GM18868 (cell line): ENCODE measurements around the gene REPS2.
"Not testable (repeated sequence)": the region's sequence is repeated elsewhere in the genome, so short reads cannot be mapped to it uniquely, and the experiment has no call there.

ENCODE experiments used
- ATAC-seq: cut with Tn5 transposase; IDR thresholded peaks from one replicate; pipeline ENCODE4 v1.9.1; 2021; ENCODE audit warnings: mild to moderate bottlenecking, moderate library complexity; ENCODE audit not compliant: unreplicated experiment

REPS2 gene

GRCh38 chrX:16962661-16963060 lies 16.2 kb downstream of the REPS2 start:
- not testable (repeated sequence) for ATAC-seq

DNA sequence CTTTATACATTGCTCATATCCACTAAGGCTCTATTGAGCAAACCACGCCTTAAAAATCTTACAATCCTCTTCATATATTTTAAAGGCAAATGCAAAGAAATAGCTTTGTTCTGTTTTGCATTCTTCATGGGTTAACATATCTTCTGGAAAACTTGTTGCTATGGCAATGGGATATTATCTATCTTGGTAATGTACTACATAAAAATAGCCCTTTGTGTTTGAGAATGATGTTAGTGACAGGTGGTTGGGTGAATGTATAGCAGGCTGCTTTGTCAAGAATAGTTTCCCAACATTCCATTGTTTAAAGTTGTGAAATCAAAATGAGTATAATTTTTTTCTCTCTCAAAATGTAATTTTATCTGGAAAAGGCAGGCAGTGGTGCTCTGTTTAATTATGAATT lies 16.8 kb downstream of the REPS2 start:
- no peak for ATAC-seq

DNA sequence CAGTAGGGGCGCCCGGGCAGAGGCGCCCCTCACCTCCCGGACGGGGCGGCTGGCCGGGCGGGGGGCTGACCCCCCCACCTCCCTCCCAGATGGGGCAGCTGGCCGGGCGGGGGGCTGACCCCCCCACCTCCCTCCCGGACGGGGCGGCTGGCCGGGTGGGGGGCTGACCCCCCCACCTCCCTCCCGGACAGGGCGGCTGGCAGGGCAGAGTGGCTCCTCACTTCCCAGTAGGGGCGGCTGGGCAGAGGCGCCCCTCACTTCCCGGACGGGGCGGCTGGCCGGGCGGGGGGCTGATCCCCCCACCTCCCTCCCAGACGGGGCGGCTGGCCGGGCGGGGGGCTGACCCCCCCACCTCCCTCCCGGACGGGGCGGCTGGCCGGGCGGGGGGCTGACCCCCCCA lies 18.5 kb downstream of the REPS2 start:
- ATAC-seq, result not testable (repeated sequence)

DNA sequence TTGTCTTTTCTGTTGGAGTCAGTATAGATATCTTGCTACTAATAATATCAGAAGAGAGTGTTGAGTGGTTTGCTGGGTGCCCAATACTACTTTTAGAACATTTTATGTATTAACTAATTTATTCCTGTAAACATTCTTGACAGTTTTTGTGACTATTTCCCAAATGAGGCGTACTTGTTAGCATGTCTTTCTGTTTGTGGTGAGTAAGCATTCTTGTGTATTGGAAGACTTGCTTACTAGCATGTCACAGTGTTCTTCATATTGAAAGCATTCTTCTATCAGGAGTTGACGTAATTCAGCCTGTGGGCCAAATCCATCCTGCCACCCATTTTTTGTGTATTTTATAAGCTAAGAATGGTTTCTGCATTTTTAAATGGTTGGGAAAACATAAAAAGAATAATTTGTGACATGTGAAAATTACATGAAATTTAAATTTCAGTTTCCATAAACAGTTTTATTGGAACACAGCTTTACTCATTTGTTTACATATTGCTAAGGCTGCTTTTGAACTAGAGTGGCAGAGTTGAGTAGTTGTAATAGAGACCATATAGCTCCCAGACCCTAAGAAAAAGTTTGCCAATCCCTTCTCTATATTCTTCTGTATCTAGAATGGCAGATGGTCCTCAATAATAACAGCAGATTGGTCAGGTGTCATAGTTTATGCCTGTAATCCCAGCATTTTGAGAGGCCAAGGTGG lies 20.4 kb downstream of the REPS2 start:
- no peak for ATAC-seq

GRCh38 chrX:16968753-16969152 lies 22.3 kb downstream of the REPS2 start:
- ATAC-seq, result not testable (repeated sequence)

DNA sequence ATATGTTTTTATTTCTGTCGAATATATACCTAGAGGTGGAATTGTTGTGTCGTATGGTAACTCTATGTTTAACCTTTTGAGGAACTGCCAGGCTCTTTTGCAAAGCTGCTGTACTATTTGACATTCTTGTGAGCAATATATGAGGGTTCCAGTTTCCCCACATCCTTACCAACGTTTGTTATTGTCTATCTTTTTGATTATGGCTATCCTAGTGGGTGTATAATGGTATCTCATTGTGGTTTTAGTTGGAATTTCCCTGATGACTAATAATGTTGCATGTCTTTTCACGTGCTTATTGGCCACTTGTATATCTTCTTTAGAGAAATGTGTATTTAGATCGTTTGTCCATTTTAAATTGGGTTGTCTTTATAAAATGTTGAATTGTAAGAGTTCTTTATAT lies 24.5 kb downstream of the REPS2 start:
- no peak for ATAC-seq

DNA sequence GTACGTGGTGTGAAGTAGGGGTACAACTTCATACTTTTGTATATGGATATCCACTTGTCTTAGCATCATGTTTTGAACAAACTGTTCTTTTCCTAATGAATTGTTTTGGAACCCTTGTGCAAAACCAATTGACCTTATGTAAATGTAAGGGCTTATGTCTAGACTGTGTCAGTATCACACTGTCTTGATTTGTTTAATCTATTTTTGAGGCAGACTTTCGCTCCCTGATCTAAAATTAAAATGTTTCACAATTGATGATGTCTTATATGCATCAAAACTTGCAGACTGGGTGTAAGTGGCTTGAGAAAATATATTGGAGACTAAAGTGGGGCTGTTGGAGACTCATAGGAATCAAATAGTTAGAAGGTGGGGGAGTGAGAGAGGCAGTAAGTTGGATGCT lies 25.2 kb downstream of the REPS2 start:
- ATAC-seq, result no peak

DNA sequence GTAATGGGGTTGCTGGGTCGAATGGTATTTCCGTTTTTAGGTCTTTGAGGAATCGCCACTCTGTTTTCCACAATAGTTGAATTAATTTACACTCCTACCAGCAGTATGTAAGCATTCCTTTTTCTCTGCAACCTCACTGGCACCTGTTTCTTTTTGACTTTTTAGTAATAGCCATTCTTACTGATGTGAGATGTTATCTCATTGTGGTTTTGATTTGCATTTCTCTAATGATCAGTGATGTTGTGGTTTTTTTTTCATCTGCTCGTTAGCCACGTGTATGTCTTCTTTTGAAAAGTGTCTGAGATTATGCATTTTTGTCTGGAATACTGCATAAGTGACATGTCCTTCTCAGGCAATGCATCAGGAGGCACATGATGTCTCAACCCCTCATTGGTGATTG lies 28.8 kb downstream of the REPS2 start:
- no peak for ATAC-seq

DNA sequence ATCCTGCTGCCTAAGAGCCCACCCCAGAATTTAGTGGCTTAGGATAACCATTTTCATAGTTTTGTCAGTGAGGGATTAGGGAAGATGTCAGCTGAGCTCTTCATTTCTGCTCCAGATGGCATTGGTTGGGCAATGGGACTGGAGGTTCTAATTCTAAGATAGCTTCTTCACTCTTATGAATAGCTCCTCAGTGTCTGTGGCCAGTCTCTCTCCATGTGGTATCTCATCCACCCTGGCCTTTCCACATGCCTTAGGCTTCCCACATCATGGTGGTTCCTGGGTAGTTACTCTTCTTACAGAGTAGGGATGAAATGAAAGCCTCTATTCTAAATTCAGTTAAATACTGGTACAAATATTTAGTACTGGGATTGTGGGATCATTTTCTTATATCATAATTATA lies 31.3 kb downstream of the REPS2 start:
- ATAC-seq, result no peak

GRCh38 chrX:16978193-16978984 lies 31.9 kb downstream of the REPS2 start:
- ATAC-seq, result no peak

- ATAC-seq, result no peak
Observed at GRCh38 chrX:16979226-16979625, 32.8 kb downstream of the REPS2 start.

- no peak for ATAC-seq
Observed at GRCh38 chrX:16981209-16981608, 34.8 kb downstream of the REPS2 start.

GRCh38 chrX:16981980-16982379 lies 35.5 kb downstream of the REPS2 start:
- no peak for ATAC-seq

DNA sequence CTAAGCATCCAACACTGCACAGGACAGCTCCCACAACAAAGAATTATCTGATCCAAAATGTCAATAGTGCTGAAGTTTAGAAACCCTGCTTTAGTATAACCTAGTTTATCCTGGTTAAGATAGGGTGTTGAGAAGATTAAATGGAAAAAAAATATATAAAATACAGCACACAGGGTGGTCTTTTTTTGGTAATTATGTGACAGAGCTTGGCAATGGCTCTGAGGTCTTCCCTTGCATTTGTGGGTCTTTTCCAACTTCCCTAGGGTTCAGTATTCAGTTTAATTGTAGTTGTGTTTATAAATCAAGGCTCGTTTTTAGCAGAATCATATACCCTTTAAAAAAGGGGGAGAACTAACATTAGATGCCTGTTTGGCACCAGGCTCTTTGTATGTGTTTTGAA lies 36.6 kb downstream of the REPS2 start:
- ATAC-seq, result no peak

GRCh38 chrX:16985286-16985685 lies 38.8 kb downstream of the REPS2 start:
- ATAC-seq, result no peak

DNA sequence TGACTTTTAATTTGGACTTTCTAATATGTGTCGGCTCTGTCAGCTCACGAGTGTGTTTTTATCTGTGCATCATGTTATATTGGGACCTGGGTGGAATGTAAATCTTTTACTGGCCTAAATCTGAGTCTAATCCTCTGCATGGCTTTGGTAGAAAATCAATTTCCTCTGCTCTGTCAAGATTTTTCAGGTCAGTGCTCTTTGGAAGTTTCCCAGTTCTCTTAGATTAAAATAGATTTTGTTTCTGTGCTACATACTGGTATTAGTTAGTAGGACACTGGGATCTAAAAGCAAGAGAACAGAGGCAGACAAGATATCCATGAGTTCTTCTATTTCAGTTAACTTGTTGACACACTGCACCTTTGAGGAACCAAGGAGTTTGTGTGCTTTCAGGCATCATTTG lies 39.7 kb downstream of the REPS2 start:
- no peak for ATAC-seq

- ATAC-seq, result no peak
Observed at GRCh38 chrX:16989750-16990149, 43.3 kb downstream of the REPS2 start.

GRCh38 chrX:16990839-16991238 lies 44.4 kb downstream of the REPS2 start:
- ATAC-seq, result no peak

- no peak for ATAC-seq
Observed at GRCh38 chrX:16992445-16992844, 46.0 kb downstream of the REPS2 start.

DNA sequence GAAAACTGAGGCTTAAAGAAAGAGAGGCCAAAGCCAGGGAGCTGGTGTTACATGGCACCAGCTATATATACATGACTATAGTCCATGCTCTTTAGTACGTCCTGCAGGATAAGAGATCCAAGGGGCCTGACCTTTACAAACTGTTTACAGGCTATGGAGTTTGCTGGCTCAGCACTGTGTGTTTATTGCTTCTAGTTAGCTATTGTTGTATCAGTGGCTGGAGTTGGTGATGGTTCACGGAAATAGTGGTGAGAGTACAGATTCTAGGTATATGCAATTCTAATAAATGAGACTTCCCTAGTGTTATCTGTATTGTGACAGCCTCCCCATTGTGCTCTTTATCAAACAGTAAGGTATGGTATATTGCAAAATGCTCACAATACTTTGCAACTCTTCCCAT lies 46.5 kb downstream of the REPS2 start:
- ATAC-seq, result no peak

- ATAC-seq, result no peak
Observed at GRCh38 chrX:16993791-16994318, 47.4 kb downstream of the REPS2 start.

DNA sequence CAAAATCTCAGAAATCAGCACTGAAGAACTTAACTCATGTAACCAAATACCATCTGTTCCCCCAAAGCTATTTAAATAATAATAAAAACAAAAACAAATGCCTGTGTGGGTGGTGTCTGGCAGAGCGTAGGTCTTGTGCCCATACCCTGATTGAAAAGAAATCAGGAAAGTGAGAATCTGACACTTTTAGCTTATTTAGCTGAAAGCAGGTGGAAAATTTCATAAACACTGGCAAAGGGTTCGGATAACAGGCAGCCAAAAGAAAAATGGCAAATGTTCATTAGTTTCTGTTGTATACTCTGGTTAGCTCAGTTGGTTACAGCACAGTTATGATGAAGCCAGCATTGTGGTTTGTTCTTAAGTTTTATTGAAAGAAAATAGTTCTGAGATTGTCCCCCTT lies 48.3 kb downstream of the REPS2 start:
- ATAC-seq, result no peak
